RPMI8226 (cell line): ENCODE data around the gene MCM3.

ENCODE experiments used
- DNase-seq: peaks from one replicate; pipeline ENCODE4 v3.0.0-alpha.2; 2015

Gene MCM3

DNA sequence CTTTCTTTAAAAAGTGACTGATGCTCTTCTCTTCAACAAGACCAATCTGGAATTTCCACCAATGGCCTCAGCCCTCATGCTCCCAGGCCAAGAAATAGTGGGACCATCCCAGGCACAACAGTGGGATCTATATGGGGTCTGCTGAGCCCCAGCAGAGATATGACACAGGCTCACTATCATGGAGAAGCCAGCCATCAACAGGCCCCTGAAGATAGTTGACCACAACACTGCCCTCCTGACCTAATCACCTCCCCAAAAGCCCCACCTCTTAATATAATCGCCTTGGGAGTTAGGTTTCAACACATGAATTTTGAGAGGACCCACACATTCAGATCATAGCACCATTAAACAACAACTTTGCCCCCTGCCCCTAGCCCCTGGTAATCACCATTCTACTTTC is 16.8 kb upstream of the MCM3 start:
- no peak for DNase-seq

DNA sequence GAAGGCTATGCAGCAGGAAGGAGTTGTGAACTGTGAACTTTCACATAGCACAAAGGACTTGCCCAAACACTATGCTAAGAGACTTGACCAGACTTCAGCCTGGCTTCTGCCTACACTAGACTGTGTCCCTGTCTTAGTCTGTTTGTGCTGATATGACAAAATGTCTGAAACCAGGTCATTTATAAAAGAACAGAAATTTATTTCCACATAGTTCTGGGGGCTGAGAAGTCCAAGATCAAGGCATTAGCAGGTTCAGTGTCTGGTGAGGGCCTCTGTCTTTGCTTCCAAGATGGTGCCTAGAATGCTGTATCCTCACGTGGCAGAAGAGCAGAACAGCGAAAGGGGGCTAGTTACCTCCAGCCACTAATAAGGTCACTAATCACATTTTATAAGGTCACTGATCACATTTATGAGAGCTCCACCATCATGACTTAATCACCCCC is 16.0 kb upstream of the MCM3 start:
- no peak for DNase-seq

DNA sequence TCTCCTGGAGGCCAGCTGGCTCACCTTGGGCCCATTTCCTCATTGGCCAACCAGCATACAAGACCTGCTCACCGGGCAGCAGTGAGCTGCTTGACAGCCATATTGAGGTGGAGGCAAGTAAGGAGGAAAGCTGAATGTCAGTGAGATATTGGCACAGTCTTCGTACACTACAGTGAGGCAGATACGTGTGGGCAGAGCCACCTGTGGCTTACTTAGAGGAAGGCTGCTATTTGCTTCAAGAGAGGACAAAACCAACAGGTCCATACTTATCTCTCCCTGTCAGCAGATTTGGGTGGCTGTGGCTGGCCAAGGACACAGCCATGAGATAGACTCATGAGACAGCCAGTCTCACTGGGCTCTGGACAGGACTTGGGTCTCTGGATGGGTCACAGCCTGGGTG is 15.1 kb upstream of the MCM3 start:
- peak; percentile 76 for DNase-seq

DNA sequence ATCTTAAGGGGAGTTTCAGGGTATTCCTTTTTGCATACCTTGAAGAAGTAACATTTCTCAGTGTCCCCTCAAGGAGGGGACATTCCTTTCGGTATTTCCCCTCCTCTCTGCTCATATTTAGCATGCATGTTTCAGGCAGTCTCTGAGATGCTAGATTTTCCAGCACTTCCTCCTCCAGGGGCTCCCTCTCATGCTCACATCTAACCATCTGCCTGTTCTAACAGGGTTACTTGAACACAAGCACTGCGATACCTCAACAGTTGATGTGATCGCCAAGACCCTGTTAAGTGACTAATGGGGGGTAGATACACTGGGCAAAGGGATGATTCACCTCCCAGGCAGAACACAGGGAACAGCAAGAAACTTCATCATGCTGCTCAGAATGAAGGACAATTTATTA is 12.9 kb upstream of the MCM3 start:
- DNase-seq: no peak

DNA sequence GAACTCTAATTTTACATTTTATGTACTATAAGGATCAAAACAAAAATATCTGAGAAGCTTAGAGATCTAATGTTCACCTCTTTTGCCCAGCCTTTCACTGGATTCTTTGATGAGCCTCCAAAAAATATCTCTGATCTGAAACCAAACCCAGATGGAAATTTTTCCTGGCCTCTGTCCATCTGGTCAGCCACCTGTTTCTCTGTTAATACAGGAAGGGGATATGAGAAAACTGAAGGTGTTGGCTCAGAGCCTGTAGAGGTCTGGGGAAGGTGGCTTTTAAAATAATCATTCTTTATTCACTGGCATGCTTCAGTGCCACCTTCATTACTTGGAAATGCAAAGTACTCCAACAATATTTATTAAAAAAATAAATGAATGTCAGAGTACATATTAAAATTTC is 8.5 kb upstream of the MCM3 start:
- DNase-seq: peak; percentile 88

DNA sequence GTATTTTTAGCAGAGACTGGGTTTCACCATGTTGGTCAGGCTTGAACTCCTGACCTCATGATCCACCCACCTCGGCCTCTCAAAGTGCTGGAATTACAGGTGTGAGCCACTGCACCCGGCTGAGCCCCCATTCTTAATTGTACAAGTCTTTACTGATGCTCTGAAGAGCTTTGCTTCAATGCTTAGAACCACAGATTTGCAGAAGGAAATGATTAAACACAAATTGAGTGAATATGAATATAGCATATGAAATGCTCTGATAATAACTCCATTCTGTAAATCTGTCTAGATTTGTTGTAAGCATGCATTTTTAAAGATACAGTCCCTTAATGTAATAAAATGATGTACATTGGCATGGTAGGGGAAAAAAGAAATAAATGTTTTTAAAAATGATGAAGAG is 4.3 kb upstream of the MCM3 start:
- DNase-seq: no peak

DNA sequence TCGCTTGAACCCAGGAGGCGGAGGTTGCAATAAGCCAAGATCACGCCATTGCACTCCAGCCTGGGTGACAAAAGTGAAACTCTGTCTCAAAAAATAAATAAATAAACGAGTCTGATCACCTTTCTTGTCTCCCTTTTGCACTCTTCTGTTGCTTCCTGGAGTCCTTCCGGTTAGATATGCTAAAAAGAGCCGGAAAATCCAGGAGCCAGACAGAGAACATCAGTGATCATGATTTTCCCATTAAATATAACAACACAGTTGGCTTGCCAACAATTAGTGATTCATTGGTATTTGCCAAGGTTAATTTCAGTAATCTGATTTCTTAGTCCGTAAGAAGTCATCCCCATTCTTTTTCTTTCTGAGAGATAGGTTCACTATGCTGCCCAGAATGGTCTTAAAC is 3.7 kb upstream of the MCM3 start:
- no peak for DNase-seq

DNA sequence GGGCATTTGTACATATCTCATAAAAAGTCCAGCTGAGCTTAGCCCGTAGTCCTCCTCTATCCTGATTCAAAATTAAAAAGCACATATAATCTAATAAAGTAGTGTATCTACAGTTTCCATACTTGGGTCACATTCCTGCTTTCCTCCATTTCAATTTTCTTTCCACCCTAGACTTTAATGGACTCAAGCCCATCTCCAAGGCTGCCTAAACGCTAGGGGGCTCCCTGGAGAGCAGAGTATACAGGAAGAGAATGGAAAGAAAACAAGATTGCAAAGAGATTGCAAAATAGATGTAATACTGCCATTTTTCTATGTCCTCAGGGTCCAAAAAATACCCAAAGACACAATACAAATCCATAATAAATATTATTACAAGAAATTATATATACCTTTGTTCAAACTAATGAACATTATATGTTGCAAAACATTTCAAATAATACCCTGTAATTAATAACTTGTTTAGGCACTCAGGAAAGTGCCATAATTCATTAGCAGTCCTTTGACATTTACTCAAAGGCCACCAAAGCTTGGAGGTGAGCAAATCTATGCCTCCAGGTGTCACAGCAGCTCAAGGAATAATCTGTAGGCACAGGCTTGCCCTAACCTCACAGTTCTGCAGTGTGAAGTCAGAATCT is 2.4 kb upstream of the MCM3 start:
- peak; percentile 72 for DNase-seq

DNA sequence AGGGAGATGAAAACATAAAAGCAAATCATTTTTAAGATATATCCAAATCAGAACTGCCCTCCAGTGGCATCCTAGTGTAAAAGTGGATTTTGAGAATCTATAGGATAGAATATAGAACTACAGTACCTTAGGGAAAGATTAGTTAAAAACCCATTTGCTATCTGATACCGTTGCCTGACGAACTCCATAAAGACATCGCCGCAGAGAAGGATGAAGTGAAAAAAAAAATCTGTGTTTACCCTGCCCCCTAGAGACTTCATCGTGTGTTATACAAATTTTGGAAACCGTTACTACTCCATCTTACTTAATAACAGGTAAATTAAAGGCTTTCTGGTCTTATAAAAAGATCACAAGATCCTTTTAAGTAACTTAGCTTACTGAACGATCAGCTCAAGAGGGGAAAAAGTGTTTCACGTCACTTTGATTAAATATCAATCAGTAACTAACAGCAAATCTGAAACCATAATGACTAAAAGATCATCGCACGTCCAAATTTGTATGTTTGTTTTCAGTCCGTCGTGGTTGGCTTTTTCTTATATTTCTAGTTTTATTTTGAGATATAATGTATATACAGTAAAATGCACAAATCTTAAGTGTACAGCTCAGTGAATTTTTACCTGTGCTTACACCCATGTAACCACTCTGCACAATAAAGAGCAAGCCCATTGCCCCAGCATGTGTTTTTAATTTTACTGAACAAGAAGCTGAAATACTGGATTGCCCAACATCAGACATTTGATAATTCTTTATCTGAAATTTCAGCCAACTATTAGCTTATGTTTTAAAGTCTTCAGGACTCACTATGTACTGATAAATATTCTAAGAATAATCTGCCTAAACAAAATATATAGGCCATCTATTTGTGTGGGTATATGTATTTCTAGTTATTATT is 881 bp upstream of the MCM3 start:
- peak; percentile 49 for DNase-seq

DNA sequence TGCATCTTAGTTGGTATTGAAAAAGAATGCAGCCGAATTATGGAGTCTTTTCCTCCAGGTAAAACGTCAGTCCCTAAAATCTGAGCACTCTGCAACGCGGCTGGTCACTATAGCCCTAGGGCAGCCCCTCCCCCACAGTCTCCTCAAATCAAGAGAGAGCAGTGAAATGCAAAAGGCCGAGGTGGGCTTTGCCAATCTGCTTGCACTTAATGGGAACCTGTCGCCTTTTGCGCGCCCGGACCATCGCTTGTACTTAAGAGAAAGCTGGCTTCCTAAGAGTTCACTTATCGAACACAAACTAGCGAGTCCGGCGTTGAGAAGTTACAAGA is 447 bp downstream of the MCM3 start:
- DNase-seq: peak; percentile 77

DNA sequence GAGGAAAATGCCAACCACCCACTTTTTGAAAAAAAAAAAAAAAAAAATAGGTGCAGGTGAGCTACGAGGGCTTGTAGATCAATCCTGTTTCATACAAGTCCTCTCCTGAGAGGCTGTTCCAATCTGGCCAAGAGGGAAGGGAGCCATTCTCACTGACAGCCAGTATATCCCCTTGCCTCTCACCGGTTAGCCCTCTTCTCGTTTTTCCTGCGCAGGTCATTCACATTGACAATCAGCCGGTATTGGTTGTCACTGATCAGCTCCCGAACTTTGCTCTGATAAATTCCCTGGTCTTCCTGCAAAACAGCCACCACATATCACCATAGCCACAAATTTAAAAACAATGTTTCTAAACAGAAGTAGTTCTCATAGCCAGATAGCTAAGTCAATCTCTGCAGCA is 1.4 kb downstream of the MCM3 start:
- DNase-seq: no peak

DNA sequence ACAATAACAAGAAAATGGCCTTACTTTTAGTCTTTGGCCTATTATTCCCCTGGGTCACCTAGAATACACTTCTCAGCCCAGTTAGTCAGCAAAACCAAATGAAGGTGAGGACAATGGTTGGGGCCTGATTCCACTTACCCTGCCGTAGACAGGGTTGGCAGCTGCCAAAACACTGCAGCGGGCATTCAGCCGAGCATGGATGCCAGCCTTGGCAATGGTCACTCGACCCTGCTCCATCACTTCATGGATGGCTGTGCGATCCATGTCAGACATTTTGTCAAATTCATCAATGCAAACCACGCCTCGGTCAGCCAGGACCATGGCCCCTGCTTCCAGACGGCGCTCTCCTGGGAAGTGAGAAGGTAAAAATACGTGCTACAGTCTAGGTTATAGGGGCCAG is 8.4 kb downstream of the MCM3 start:
- no peak for DNase-seq

DNA sequence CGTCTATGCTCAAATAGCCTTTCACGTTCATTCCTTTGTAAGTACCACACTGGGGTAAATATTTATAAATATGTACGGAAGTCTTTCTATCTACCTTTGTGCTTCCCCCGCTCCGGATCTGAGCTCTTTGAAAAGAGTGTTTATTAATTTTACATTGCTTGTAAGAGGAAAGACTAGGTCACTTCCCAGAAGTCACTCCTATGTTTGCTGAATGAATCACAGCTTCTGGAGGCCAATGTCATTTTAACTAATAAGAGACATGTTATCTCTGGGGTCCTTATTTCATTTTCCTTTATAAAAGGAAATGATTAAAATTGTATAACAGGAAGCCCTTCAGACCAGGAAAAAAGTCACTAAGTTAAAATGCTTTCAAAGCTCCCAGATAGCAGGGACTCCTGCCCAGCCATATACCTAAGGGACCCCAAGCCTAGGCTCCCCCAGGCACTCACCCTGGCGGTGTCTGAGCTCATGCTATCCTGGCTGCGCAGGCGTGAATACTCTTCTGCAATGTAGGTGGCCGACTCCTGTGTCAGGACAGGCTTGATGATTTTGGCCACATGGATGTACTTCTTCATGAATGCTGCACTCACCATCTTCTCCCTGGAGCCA is 12.6 kb downstream of the MCM3 start:
- no peak for DNase-seq

DNA sequence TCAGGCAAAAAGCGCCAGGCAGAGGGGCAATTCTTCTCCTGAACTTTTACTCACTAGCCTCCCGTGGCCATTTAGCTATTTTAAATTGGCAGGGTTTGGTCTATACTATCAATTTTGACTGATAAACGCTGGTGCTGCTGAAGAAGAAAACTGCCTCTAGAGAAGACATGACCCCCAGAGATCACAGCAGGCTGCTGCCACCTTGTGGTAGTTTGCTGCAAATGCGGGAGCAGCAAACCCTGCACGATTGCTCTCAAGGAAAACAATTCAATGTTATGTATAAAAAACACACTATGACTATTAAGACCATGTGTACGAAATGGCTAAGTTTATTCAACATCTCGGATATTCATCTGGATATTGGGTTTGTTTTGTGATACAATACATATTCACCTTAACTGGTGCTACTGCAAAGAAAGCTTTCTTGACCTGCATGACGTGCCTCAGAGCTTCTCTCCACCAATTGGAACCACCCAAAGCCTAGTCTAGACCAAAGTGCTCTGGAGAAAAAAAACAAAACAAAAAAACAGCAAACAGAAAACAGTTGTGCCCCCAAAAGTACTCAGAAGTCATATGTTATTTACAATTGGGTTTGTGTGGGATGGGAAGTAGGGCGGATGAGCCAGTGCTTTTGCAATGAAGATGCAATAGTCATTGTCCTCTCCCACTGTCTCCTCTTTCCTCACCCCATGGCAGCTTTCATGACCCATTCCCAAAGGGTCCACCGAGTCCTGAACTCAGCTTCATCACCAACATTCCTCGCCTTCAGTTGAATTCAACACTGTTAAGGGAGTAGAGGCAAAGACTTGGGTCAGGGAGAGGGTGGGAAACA is 20.6 kb downstream of the MCM3 start:
- peak; percentile 71 for DNase-seq

DNA sequence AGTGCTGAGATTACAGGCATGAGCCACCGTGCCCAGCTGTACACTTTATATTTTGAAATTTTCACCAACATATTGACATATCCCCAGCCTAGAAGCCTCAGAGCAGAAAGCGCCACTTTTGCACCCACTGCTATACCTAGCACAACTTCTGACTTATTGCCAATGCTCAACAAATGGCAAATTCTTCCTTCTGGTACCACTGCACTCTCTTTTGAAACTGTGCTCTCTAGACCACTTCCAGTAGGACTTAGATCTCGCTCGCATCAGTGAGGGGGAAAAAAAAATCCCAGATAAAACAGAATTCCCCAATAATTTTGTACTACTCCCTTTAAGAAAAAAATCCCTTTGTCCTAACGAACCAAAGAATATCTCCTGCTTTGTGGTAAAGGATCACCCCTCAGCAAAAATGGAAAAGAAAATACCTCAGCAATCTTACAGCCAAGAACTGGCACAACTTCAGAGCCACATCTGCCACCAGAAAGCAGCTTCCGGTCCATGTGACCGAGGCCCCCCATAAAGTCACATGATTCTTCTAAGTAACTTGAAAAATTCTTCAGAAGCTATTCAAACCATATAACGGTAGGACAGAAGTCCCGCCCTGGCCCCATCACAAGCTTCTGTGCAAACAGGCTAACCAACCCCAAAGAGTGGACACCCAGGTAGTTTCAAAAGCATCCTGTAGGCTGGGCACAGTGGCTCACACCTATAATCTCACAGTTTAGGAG is 21.8 kb downstream of the MCM3 start:
- DNase-seq: no peak

DNA sequence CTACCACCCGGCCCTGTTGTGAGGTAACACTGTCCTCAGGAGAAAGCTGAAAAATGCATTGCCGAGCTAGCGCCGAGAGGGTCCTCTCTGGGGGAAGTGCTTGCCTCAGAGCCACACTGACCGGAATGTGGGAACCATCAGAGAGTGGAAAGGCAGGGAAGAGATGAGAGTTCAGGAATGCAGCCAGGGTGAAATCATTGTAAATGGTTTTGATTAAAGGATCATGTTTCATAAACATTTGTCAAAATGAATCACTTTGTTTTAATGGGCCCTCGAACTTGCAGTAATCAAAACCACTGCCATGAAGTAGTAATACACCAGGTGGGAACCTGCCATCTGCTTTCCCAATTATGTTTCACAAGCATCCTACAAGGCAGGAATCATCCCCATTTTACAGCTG is 23.3 kb downstream of the MCM3 start:
- DNase-seq: no peak

DNA sequence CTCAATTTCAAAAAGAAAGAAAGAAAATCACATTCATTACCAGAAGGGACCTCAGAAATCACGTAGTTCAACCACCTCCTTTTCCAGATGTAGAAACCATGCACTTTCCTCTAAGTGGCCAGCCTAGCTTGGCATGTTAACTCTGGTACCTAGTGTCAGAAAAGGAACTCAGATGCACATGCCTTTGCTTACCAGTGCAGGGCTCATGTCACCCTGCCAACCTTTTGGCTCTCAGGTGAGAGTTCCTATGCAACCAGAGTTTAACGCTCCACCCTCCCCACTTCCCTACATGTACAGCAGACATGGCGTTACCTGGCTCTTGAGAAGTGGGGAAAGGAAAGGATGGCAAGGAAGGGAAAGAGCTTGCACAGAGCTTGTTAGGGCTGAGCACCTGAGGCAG is 23.9 kb downstream of the MCM3 start:
- DNase-seq: no peak

DNA sequence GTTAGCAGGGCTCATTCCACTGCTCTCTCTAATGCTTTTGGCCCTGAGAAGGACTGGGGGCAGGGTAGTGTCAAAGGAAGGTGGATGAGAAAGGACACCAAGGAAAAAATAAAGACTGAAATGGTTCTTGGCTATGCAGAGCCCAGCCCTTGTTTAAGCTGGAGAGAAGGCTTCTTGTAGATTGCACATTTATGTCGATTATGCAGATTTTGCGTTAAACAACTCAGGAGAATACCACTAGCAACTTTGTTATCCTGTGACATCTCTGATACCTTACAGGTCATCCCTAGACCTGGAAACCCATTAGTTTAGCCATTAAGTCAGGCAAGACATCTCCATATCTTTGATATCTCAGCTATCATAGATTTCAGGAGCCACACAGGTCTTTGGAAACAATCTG is 29.1 kb downstream of the MCM3 start:
- DNase-seq: no peak

DNA sequence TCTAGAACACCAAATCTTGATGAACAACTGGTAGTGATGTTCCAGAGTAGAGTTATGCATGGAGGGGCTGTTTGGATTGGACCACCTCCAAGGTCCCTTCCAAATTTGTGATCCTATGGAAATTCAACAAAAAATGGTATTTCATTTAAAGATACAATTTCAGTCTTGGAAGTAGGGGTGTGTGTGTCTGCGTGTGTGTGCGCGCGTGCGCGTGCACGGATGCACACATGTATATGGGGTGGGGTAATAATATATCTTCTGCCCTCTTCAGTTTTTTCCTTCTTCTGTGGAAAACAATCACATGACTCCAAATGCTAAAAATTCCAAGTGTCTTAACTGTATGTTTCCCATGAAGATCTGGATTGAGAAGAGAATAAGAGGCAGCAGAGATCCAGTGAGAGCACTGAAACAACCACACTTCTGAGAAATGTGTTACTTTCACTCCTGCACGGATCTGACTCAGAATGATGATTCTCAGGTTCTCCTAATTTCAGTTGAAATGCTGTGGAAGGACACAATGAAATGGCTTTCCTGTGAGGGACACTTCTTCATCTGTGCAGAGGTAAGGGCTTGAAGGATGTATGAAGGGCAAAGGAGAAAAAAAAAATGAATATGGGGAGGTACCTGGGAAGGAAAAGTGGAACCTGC is 29.7 kb downstream of the MCM3 start:
- no peak for DNase-seq

DNA sequence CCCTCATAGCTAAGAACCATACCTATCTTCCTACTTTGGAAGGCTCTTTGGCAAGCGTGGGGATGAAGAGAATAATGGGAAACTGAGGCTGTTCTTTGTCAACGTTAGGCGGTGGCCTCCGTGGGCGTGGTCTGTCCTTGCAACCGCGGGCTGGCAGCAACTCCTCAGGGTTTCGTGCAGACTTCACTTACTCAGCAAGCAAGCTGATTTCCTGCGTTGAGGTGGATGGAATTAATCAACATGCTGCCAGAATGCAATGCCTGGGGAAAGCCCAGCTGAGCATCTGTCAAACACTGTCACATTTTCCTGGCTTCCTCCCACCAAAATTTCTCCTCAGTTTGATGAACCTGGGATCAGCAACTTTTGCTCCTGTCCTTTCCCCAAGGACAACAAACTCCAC is 31.0 kb downstream of the MCM3 start:
- peak; percentile 43 for DNase-seq

DNA sequence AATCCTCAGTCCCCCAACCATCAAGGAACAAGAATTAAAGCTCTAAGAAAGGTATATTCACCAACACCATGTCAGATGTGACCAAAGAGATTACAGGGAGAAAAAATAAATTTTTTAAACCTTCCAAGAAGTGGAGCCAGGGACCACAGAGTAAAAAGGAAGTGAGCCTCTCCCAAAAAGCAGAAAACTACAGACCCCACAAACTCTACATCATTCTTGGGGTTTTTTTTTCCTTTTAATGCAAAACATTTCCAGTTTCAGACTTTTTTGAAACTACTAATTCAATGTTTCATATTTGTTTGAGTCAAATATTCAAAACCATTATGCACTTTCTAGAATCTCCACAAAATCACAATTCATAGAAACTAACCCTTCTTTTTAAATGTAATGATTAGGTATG is 33.4 kb downstream of the MCM3 start:
- DNase-seq: no peak

DNA sequence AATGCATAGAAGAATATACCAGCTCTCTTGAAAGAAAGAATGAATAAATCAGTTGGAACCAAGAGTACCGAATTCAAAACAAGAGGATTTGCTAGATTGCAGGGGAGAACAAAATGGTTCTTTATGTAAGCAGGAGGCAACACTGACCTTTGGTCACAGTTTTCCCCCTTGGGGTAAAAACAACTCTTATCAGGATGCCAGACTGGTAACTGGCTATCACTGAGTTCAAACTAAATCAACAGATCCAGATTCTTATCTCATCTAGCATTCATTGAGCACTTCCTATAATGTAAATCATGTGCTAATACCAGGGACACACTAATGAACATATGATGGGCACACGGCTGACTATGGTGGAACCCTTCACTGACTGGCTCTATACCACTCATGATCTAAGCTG is 35.5 kb downstream of the MCM3 start:
- no peak for DNase-seq
